GM12892 (cell line): Measurements from ENCODE around the gene SNX2.
A peak's percentile ranks its signal among the peaks of the same experiment; 100 is the strongest.

Source experiments
- DNase-seq: peaks from one replicate; pipeline ENCODE4 v3.0.0; 2011; ENCODE audit not compliant: insufficient read length
- FAIRE-seq: peaks from 2 replicates; lab custom pipeline; 2011; peaks lifted over from hg19 to GRCh38; lab: Jason Lieb, UNC
- POLR2A ChIP-seq: IDR thresholded peaks from 2 replicates; pipeline ENCODE4 v1.6.1; 2011; ENCODE audit warnings: low read depth, low read length, control low read depth
- POLR2AphosphoS5 ChIP-seq: IDR thresholded peaks from 2 replicates; pipeline ENCODE4 v1.6.1; 2011; ENCODE audit warnings: low read depth, low read length, control low read depth
- TAF1 ChIP-seq: IDR thresholded peaks from 2 replicates; pipeline ENCODE4 v1.6.1; 2011; ENCODE audit warnings: low read depth, mild to moderate bottlenecking, control low read depth, low read length, borderline replicate concordance

SNX2 gene

DNA sequence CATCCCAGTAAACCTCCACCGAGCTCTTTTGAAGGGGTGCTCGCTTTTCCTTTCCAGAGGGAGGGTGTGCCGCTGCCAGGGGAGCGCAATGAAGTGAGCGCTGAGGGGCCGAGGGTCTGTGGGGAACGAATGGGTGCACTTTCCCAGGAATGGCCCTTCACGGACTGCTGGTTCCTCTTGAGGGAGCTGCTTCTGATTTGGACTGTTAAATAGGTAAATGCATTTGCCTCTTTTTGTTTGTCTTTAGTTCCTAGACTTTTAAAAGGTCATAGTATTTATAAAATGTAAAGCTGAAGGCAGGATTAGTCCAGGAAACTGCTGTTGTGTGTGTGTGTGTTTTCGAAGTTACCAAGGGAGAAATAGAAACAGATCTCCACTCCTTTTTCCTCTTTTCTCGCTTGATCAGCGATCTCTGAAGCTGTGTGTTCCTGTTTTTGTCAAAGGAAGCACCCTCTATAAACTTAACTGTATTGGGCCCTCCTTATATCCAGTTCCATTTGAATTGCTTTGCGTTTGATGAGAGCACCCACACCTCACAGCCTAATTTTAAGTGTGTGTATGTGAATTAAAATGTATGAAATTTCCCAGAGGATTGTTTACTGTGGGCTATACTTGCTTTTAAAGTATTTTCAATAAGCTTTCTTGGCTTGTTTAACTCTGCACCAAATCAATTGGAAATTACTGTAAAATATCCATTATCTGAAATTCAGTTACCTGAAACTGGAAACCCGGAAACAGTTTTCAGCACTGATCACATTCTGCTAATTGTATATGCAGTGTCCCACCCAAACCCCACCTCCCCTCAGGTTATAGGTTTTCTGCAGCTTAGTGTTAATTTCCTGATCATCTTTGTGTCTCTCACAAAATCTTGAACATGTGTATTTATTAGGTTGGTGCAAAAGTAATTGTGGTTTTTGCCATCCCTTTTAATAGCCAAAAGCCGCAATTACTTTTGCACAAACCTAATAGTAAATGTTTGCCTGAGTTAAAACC is 966 bp downstream of the SNX2 start:
- peak; percentile 61 for FAIRE-seq
- TF ChIP-seq POLR2AphosphoS5 (no peak), TAF1 (no peak), POLR2A (no peak)
- no peak for DNase-seq

DNA sequence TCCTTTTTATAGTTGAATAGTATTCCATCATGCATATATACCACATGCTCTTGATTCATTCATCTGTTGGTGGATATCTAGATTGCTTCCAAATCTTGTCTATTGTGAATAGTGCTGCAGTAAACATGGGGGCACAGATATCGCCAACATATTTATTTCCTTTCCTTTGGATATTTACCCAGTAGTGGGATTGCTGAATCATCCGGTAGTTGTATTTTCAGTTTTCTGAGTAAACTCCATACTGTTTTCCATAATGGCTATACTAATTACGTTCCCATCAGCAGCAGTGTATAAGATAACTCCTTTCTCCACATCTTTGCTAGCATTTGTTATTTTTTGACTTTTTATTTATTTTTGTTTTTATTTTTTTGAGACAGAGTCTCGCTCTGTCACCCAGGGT is 3.3 kb downstream of the SNX2 start:
- TF ChIP-seq POLR2AphosphoS5 (no peak), TAF1 (no peak), POLR2A (no peak)
- FAIRE-seq (no peak), DNase-seq (no peak)

DNA sequence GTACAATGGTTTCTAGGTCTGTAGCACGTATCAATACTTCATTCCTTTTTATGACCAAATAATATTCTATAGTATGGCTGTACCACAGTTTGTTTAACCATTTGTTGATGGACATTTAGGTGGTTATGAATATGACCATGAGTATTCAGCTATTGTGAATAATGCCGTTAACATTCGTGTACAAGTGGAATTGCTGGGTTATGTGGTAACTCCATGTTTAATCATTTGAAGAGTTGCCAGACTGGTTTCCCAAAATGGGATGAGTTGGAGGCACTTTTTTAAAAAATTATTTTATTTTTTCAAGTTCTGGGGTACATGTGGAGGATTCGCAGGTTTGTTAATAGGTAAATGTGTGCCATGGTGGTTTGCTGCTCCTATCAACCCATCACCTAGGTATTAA is 4.6 kb downstream of the SNX2 start:
- FAIRE-seq (no peak), DNase-seq (no peak)
- TF ChIP-seq TAF1 (no peak), POLR2AphosphoS5 (no peak), POLR2A (no peak)

DNA sequence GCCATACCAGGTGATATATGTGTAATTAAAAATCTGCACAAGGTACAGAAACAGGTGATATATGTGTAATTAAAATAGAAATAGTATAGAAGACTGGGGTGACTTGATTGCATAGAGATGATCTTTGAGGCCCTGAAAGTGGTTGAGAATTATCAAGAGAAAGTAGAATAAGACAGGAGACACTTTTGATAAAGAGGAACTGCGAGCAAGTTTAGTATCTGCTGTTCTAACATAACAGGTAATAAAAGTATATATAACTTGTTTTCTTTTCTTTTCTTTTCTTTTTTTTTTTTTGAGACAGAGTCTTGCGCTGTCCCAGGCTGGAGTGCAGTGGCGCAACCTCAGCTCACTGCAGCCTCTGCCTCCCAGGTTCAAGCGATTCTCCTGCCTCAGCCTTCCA is 5.4 kb downstream of the SNX2 start:
- TF ChIP-seq TAF1, result no peak
- no peak for TF ChIP-seq POLR2AphosphoS5
- no peak for TF ChIP-seq POLR2A
- FAIRE-seq, result no peak
- no peak for DNase-seq

DNA sequence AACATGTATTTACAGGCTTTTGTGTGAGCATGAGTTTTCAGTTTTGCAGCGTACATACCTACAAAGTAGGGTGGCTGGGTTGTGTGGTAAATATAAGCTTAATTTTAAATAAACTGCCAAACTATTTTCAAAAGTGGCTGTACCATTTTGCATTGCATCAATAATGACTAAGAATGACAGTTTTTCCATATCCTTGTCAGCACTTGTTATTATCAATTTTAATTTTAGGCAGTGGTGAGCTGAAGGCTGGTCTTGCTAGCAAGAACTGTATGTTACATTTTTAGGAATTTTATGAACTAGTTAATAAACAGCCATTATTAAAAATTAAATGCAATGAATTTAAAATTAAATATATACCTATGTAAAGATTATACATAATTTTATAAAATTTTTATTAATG is 6.6 kb downstream of the SNX2 start:
- no peak for TF ChIP-seq TAF1
- no peak for FAIRE-seq
- DNase-seq, result no peak

DNA sequence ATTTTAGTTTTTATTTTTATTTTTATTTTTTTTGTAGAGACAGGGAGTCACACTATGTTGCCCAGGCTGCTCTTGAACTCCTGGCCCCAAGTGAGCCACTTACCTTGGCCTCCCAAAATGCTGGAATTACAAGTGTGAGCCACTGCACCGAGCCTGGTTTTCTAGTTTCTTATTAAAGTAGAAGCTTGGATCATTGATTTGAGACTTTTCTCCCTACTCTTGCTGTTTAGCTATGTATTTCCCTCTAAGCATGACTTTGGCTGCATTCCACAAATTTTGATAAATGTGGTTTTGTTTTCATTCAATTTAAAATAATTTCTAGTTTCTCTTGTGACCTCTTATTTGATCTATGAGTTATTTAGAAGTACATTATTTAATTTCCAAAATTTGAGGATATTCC is 10.4 kb downstream of the SNX2 start:
- DNase-seq (no peak), FAIRE-seq (no peak)
- TF ChIP-seq TAF1 (no peak), POLR2A (no peak), POLR2AphosphoS5 (no peak)

DNA sequence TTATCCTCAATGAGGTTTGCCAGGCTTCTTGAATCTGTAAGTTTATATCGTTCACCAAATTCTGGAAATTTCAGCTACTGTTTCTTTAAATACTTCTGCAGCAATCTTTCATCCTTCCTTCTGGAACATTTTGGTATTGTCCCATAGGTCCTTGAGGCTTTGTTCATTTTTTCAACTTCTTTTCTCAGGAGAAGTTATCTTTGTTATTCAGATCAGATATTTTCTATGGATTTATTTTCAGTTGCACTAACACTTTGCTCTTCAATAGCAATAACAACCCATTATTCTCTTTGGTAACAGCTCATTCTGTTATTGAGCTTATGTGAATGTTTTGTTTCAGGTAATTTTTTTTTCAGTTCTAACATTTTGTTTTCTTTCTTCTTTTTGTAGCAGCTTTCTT is 13.5 kb downstream of the SNX2 start:
- no peak for FAIRE-seq
- TF ChIP-seq POLR2AphosphoS5 (no peak), TAF1 (no peak), POLR2A (no peak)

DNA sequence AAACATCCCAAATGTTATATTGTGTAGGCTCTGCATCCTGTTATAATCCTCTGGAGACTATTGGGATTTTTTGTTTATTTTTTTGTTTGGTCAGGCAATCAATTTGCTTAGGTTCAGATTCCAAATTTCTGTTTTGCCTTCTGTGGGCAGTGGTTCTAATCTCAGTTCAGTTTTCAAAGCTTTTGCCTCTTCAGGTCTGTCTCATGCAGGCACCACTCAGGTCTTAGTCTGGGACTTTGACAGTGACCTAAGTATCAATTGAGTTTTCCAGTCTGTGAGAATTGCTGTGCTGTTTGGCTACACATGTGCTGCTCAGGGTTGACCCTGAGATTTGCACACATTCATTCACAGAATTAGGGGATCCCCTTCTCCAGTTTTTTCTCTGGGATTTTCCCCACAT is 14.1 kb downstream of the SNX2 start:
- no peak for DNase-seq
- TF ChIP-seq POLR2AphosphoS5 (no peak), POLR2A (no peak), TAF1 (no peak)
- FAIRE-seq, result no peak

More for the DNA sequence above, 13.5 kb downstream of the SNX2 start:
- no peak for DNase-seq

DNA sequence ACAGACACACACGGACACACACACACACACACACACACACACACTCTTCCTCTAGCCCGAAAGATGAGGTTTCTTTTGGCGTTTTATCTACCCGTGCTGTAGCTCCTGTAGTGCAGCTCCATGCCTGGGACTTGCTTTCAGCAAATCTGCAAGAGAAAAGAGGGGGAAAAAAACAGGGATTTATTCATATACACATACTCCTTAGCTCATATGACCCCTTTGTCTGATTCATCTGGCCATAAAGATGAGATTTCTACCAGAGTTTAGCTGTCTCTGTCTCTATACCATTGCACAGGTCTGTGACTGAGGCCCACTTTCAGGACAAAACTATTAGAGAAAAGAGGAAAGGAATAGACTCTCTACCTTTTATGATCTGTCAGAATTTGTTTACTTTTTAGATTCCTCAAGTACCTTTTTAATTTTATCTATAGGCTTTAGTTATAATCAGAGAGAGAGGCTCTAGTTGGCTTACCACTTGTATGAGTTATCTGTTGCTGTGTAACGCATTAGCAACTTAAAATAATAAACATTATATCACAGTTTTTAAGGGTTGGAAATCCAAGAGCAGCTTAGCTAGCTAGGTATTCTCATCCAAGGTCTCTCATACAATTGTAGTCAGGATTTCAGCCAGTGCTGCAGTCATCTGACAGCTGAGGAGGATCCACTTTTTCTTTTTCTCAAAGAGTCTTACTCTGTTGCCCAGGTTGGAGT is 14.7 kb downstream of the SNX2 start:
- TF ChIP-seq POLR2AphosphoS5 (no peak), TAF1 (no peak), POLR2A (no peak)
- FAIRE-seq (no peak), DNase-seq (no peak)

DNA sequence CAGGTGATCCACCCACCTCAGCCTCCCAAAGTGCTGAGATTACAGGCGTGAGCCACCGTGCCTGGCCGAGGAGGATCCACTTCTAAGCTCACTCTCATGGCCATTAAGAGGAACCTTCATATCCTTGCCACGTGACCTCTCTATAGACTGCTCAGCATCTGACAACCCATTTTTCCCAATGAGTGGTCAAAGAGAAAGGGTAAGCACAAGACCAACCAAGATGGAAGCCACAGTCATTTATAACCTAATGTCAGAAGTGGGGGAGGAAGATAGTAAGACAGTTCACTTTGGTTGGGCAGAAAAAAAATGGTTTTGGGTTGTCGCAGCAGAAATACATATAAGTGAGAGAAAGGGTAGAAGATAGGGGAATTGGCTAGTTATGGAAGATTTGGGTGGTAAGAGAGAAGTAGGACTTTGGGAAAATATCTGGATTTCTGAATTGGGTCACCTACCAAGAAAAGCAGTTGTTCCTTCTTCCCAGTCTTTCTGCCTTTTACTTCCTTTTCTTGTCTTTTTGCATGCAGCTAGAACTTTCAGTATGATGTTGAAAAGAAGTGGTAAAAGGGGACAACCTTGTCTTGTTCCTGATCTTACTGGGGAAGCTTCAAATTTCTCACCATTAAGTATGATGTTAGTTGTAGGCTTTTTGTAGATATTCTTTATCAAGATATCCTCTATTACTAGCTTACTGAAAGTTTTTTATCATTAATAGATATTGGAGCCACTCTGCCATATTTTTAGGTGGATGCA is 15.6 kb downstream of the SNX2 start:
- FAIRE-seq (peak; percentile 9), DNase-seq (no peak)
- no peak for TF ChIP-seq TAF1
- TF ChIP-seq POLR2A, result no peak
- TF ChIP-seq POLR2AphosphoS5, result no peak

DNA sequence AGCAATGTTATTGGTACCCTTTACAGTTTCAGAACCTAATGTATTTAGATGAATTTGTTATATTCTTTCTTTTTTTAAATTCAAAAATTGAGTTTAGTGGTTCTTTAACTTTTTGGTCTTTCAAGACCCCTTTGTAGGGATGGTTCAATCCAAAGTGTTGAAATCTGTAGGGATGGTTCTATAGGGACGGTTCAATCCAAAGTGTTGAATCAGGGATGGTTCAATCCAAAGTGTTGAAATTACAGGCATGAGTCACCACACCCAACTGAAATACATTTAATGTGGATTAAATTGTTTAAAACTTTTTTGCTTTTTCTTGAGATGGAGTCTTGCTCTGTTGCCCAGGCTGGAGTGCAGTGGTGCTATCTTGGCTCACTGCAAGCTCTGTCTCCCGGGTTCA is 30.6 kb downstream of the SNX2 start:
- no peak for FAIRE-seq
- DNase-seq, result no peak
- TF ChIP-seq POLR2A (no peak), TAF1 (no peak), POLR2AphosphoS5 (no peak)
